ENCODE data around the gene FAM118A.
"Not testable (repeated sequence)": the region's sequence is repeated elsewhere in the genome, so short reads cannot be mapped to it uniquely, and the experiment has no call there.

Gene FAM118A

GRCh38 chr22:45309422-45310227 lies at the start of gene FAM118A:
Gene FAM118A, plus strand, starts transcription at chr22:45309934. Its CDS starts 12,446 bp downstream, at chr22:45322380.
- Histone ChIP-seq H3K27ac (ENCODE audit: low read depth, low read length) (peak within 1 kb of the TSS; percentile 41), H3K9me3 (ENCODE audit: control insufficient read depth in 5 of 5, low read length in 5 of 5) (no peaks in the 10 kb centered on the region), H3K27me3 (ENCODE audit: control insufficient read depth in 5 of 5, insufficient read depth in 4 of 5, low read length in 5 of 5) (no peaks in the 10 kb centered on the region), H3K9ac (ENCODE audit: low read length in 5 of 5) (peak within 1 kb of the TSS; percentile 8 to 90 (median 81)), H3K4me3 (ENCODE audit: low read depth in 1 of 5, low read length in 5 of 5) (peak within 1 kb of the TSS; percentile 76 to 82 (median 81)), H3K36me3 (ENCODE audit: control insufficient read depth in 5 of 5, insufficient read depth in 5 of 5, low read length in 5 of 5) (no peaks in the 10 kb centered on the region), H3K4me1 (ENCODE audit: control insufficient read depth in 5 of 5, insufficient read depth in 5 of 5, low read length in 5 of 5) (peaks cover 0 to 23% (median 21%) of the 10 kb centered on the region in 5 donors)

GRCh38 chr22:45260395-45260759 lies 49.4 kb upstream of the FAM118A start:
- not testable (repeated sequence) for H3K9me3 ChIP-seq (ENCODE audit: control insufficient read depth in 5 of 5, low read length in 5 of 5); H3K9ac ChIP-seq (ENCODE audit: low read length in 5 of 5); H3K27me3 ChIP-seq (ENCODE audit: control insufficient read depth in 5 of 5, insufficient read depth in 4 of 5, low read length in 5 of 5); H3K36me3 ChIP-seq (ENCODE audit: control insufficient read depth in 5 of 5, insufficient read depth in 5 of 5, low read length in 5 of 5); H3K27ac ChIP-seq (ENCODE audit: low read depth, low read length); H3K4me3 ChIP-seq (ENCODE audit: low read depth in 1 of 5, low read length in 5 of 5)
- peaks cover 5 to 31% (median 27%) of the 10 kb centered on the region in 5 donors for H3K4me1 ChIP-seq (ENCODE audit: control insufficient read depth in 5 of 5, insufficient read depth in 5 of 5, low read length in 5 of 5)

- Histone ChIP-seq H3K27ac (ENCODE audit: low read depth, low read length) (no peak overlapping the region), H3K9ac (ENCODE audit: low read length in 5 of 5) (no peak overlapping the region), H3K9me3 (ENCODE audit: control insufficient read depth in 5 of 5, low read length in 5 of 5) (no peaks in the 10 kb centered on the region), H3K36me3 (ENCODE audit: control insufficient read depth in 5 of 5, insufficient read depth in 5 of 5, low read length in 5 of 5) (no peaks in the 10 kb centered on the region), H3K4me1 (ENCODE audit: control insufficient read depth in 5 of 5, insufficient read depth in 5 of 5, low read length in 5 of 5) (peaks cover 5 to 31% (median 27%) of the 10 kb centered on the region in 5 donors), H3K4me3 (ENCODE audit: low read depth in 1 of 5, low read length in 5 of 5) (no peak overlapping the region), H3K27me3 (ENCODE audit: control insufficient read depth in 5 of 5, insufficient read depth in 4 of 5, low read length in 5 of 5) (peaks cover 0 to 3% (median 0%) of the 10 kb centered on the region in 5 donors)
Observed at GRCh38 chr22:45261407-45262088, 48.2 kb upstream of the FAM118A start.

GRCh38 chr22:45262195-45262930 lies 47.4 kb upstream of the FAM118A start:
- Histone ChIP-seq H3K4me3 (ENCODE audit: low read depth in 1 of 5, low read length in 5 of 5) (no peak overlapping the region), H3K36me3 (ENCODE audit: control insufficient read depth in 5 of 5, insufficient read depth in 5 of 5, low read length in 5 of 5) (no peaks in the 10 kb centered on the region), H3K27ac (ENCODE audit: low read depth, low read length) (no peak overlapping the region), H3K27me3 (ENCODE audit: control insufficient read depth in 5 of 5, insufficient read depth in 4 of 5, low read length in 5 of 5) (peaks cover 0 to 3% (median 0%) of the 10 kb centered on the region in 5 donors), H3K9ac (ENCODE audit: low read length in 5 of 5) (no peak overlapping the region), H3K9me3 (ENCODE audit: control insufficient read depth in 5 of 5, low read length in 5 of 5) (no peaks in the 10 kb centered on the region), H3K4me1 (ENCODE audit: control insufficient read depth in 5 of 5, insufficient read depth in 5 of 5, low read length in 5 of 5) (peaks cover 5 to 31% (median 27%) of the 10 kb centered on the region in 5 donors)

GRCh38 chr22:45262931-45263462 lies 46.7 kb upstream of the FAM118A start:
- Histone ChIP-seq H3K9me3 (ENCODE audit: control insufficient read depth in 5 of 5, low read length in 5 of 5) (no peaks in the 10 kb centered on the region), H3K4me3 (ENCODE audit: low read depth in 1 of 5, low read length in 5 of 5) (peak overlapping the region in 1 of 5 donors; percentile 17), H3K4me1 (ENCODE audit: control insufficient read depth in 5 of 5, insufficient read depth in 5 of 5, low read length in 5 of 5) (peaks cover 5 to 31% (median 27%) of the 10 kb centered on the region in 5 donors), H3K27me3 (ENCODE audit: control insufficient read depth in 5 of 5, insufficient read depth in 4 of 5, low read length in 5 of 5) (peaks cover 0 to 3% (median 0%) of the 10 kb centered on the region in 5 donors), H3K36me3 (ENCODE audit: control insufficient read depth in 5 of 5, insufficient read depth in 5 of 5, low read length in 5 of 5) (no peaks in the 10 kb centered on the region), H3K9ac (ENCODE audit: low read length in 5 of 5) (no peak overlapping the region), H3K27ac (ENCODE audit: low read depth, low read length) (no peak overlapping the region)

- no peaks in the 10 kb centered on the region for H3K9me3 ChIP-seq (ENCODE audit: control insufficient read depth in 5 of 5, low read length in 5 of 5)
- no peak overlapping the region for H3K27ac ChIP-seq (ENCODE audit: low read depth, low read length)
- H3K4me3 ChIP-seq (ENCODE audit: low read depth in 1 of 5, low read length in 5 of 5): peak overlapping the region in 1 of 5 donors; percentile 17
- H3K36me3 ChIP-seq (ENCODE audit: control insufficient read depth in 5 of 5, insufficient read depth in 5 of 5, low read length in 5 of 5): no peaks in the 10 kb centered on the region
- peak overlapping the region in 4 of 5 donors; percentile 8 to 56 (median 42) for H3K9ac ChIP-seq (ENCODE audit: low read length in 5 of 5)
- peaks cover 0 to 3% (median 0%) of the 10 kb centered on the region in 5 donors for H3K27me3 ChIP-seq (ENCODE audit: control insufficient read depth in 5 of 5, insufficient read depth in 4 of 5, low read length in 5 of 5)
- H3K4me1 ChIP-seq (ENCODE audit: control insufficient read depth in 5 of 5, insufficient read depth in 5 of 5, low read length in 5 of 5): peaks cover 5 to 33% (median 29%) of the 10 kb centered on the region in 5 donors
Observed at GRCh38 chr22:45263463-45264269, 46.1 kb upstream of the FAM118A start.

- no peaks in the 10 kb centered on the region for H3K36me3 ChIP-seq (ENCODE audit: control insufficient read depth in 5 of 5, insufficient read depth in 5 of 5, low read length in 5 of 5)
- peaks cover 0 to 8% (median 2%) of the 10 kb centered on the region in 5 donors for H3K27me3 ChIP-seq (ENCODE audit: control insufficient read depth in 5 of 5, insufficient read depth in 4 of 5, low read length in 5 of 5)
- H3K4me3 ChIP-seq (ENCODE audit: low read depth in 1 of 5, low read length in 5 of 5): no peak overlapping the region
- H3K4me1 ChIP-seq (ENCODE audit: control insufficient read depth in 5 of 5, insufficient read depth in 5 of 5, low read length in 5 of 5): peaks cover 5 to 50% (median 45%) of the 10 kb centered on the region in 5 donors
- no peaks in the 10 kb centered on the region for H3K9me3 ChIP-seq (ENCODE audit: control insufficient read depth in 5 of 5, low read length in 5 of 5)
- no peak overlapping the region for H3K9ac ChIP-seq (ENCODE audit: low read length in 5 of 5)
- H3K27ac ChIP-seq (ENCODE audit: low read depth, low read length): no peak overlapping the region
Observed at GRCh38 chr22:45265535-45265934, 44.2 kb upstream of the FAM118A start.

- Histone ChIP-seq H3K27me3 (ENCODE audit: control insufficient read depth in 5 of 5, insufficient read depth in 4 of 5, low read length in 5 of 5) (peaks cover 0 to 8% (median 2%) of the 10 kb centered on the region in 5 donors), H3K36me3 (ENCODE audit: control insufficient read depth in 5 of 5, insufficient read depth in 5 of 5, low read length in 5 of 5) (no peaks in the 10 kb centered on the region), H3K4me3 (ENCODE audit: low read depth in 1 of 5, low read length in 5 of 5) (peak overlapping the region in 4 of 5 donors; percentile 61 to 66 (median 64)), H3K27ac (ENCODE audit: low read depth, low read length) (no peak overlapping the region), H3K9me3 (ENCODE audit: control insufficient read depth in 5 of 5, low read length in 5 of 5) (no peaks in the 10 kb centered on the region), H3K4me1 (ENCODE audit: control insufficient read depth in 5 of 5, insufficient read depth in 5 of 5, low read length in 5 of 5) (peaks cover 6 to 48% (median 46%) of the 10 kb centered on the region in 5 donors), H3K9ac (ENCODE audit: low read length in 5 of 5) (peak overlapping the region in 3 of 5 donors; percentile 22 to 69 (median 54))
Observed at GRCh38 chr22:45268167-45268957, 41.4 kb upstream of the FAM118A start.
